Measurements from ENCODE around the gene REPIN1. TPM values are rescaled to one million over a fixed set of nuclear protein-coding genes. Genes with fewer than 3 reads are reported as not detected.
"Not testable (repeated sequence)": the region's sequence is repeated elsewhere in the genome, so short reads cannot be mapped to it uniquely, and the experiment has no call there.

REPIN1 gene
- polyA plus RNA-seq, 4 donors = 91.2 to 119 (median 93.3) TPM

- no peak for DNase-seq (ENCODE audit: low read depth in 4 of 4, low spot score in 3 of 4)
Observed at GRCh38 chr7:150374472-150374871, 5.8 kb downstream of the REPIN1 start.

GRCh38 chr7:150375662-150376521 is 7.3 kb downstream of the REPIN1 start:
- DNase-seq (ENCODE audit: low read depth in 4 of 4, low spot score in 3 of 4) = no peak

GRCh38 chr7:150376560-150376959 is 7.9 kb downstream of the REPIN1 start:
- no peak for DNase-seq (ENCODE audit: low read depth in 4 of 4, low spot score in 3 of 4)

DNA sequence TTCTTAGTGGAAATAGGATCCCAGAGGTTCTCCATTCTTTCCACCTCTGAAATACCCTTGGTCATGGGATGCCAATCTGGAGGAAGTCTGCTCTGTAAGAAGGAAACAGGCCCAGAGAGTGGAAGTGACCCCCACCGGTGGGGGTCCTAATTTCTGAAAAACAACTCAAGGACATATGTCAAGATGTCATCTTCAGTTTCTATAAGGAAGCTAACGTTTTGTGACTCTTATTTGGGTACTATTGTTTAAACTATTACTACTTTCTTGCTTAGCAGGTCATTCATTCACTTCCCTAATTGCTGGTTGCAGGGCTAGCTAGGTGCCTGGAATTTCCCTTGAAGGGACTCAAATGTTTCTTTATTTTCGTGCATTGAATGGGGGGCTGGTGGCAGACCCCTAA is 8.6 kb downstream of the REPIN1 start:
- DNase-seq (ENCODE audit: low read depth in 4 of 4, low spot score in 3 of 4) = no peak

- no peak for DNase-seq (ENCODE audit: low read depth in 4 of 4, low spot score in 3 of 4)
Observed at GRCh38 chr7:150377635-150378034, 9.0 kb downstream of the REPIN1 start.

- no peak for DNase-seq (ENCODE audit: low read depth in 4 of 4, low spot score in 3 of 4)
Observed at GRCh38 chr7:150378115-150378852, 9.7 kb downstream of the REPIN1 start.

- DNase-seq (ENCODE audit: low read depth in 4 of 4, low spot score in 3 of 4) = peak; percentile 83 to 92 (median 90)
Observed at GRCh38 chr7:150378853-150379440, 10.3 kb downstream of the REPIN1 start, which contains the start of gene ZNF775. Gene ZNF775 (plus strand): TSS chr7:150379330. CDS start chr7:150388471, 9,141 bp downstream.

DNA sequence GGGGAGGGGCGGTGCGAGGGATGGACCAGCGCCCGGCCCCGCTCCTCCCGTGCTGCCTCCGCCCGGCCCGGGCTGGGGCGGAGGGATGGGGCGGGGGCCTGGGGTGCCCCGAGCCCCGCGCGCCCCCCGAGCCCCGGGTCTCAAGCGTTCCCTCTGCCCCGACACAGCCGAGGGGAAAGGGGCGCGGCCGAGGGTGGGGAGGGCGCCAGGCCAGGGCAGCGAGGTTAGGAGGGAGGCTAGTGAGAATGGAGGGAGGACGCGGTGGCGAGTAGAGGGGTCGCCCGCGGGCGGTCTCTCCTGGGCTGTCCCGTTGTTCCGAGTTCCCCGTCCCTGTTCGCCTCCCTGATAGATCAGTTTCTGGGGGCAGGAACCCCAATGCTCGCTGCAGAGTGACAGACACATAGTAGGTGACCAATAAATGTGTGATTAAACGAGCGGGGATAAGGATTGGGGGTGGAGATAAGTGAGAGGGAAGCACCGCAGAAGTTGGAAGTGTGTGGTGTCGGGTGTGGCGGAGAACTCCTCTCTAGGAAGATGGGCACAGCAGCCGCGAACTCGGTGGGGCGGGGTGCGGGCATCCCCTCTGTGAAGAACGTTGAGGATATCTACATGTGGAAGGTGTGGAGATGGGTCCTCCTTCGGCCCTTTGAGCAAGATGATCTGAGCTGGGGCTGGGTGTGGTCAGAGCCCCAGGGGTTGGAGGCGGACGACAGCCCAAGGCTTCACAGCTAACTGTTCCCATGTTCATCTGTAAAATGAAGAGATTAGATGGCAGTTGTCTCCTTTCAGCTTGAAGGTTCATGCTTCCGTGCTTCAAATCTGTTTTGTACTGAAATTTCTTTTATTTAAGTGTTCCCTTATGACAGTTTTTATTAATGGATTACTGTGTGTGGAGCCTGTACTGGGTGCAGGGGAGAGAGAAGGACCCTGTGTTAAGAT is 11.1 kb downstream of the REPIN1 start:
- DNase-seq (ENCODE audit: low read depth in 4 of 4, low spot score in 3 of 4) = no peak

DNA sequence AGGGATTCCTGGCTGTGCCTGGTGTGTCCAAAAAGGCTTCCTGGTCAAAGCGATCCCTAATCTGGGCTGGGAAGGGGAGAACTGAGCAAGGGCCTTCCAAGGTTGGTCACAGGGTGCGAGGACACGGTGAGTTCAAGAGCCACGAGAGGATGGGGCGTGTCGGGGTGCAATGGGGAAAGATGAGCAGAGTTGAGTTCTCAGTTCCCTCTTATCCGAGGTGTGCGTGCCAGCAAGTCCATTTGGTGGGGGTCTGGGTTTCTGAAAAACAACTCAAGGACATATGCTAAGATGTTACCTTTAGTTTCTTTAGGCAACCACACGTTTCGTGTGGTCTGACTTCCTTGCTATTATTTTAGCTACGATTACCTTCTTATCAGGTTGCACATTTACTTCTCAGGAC is 11.8 kb downstream of the REPIN1 start:
- DNase-seq (ENCODE audit: low read depth in 4 of 4, low spot score in 3 of 4) = no peak

- DNase-seq (ENCODE audit: low read depth in 4 of 4, low spot score in 3 of 4) = no peak
Observed at GRCh38 chr7:150381096-150381495, 12.5 kb downstream of the REPIN1 start.

DNA sequence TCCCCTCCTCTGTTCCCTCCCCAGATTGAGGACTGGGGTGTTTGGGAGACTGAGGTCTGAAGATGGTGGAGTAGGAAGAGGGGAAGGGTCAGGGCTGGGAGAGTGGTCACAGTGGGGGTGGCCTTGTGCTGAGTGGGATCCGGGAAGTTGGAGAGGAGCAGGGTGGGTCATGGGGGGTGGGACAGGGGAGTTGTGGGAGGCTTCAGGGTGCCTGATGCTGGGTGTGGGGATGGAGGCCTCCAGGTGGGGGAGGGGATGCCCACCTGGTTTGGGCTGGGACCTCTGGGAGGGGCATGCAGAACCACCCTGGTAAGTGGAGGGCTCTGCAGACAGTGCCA is 13.1 kb downstream of the REPIN1 start:
- DNase-seq (ENCODE audit: low read depth in 4 of 4, low spot score in 3 of 4) = no peak

DNA sequence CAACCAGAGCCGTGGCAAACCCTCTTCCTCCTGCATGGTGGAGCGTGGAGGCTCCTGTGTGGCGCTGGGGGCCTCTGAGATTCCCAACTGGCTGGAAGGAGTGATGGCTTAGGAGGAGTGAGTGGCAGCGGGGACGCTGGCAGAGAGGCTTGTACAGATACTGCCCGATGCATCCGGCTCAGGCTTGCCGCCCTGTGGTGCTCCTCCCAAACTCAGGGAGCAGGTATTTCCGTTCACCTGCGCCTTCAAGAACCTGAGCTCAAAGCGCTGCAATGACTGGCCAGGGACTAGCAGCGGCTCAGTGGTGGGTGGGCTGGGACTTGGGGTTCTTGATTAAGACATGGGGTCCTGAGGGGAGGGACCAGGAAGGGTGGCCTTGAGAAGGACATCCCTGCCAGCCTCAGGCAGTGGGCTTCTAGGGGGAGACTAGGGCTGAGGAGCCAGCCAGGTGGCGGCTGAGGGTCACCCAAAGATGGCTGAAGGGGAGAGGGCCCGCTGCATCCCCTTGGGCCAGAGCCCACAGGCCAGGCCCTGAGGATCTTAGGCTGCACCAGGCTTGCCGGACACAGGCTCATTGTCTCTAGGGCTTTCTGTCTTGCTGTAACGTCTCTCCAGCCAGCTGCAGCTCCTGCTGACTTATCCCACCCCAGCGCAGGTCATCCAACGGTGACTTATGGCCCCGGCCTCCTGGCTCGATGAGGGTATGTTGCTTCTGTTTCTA is 13.7 kb downstream of the REPIN1 start:
- no peak for DNase-seq (ENCODE audit: low read depth in 4 of 4, low spot score in 3 of 4)

- DNase-seq (ENCODE audit: low read depth in 4 of 4, low spot score in 3 of 4) = no peak
Observed at GRCh38 chr7:150382844-150383225, 14.2 kb downstream of the REPIN1 start.

DNA sequence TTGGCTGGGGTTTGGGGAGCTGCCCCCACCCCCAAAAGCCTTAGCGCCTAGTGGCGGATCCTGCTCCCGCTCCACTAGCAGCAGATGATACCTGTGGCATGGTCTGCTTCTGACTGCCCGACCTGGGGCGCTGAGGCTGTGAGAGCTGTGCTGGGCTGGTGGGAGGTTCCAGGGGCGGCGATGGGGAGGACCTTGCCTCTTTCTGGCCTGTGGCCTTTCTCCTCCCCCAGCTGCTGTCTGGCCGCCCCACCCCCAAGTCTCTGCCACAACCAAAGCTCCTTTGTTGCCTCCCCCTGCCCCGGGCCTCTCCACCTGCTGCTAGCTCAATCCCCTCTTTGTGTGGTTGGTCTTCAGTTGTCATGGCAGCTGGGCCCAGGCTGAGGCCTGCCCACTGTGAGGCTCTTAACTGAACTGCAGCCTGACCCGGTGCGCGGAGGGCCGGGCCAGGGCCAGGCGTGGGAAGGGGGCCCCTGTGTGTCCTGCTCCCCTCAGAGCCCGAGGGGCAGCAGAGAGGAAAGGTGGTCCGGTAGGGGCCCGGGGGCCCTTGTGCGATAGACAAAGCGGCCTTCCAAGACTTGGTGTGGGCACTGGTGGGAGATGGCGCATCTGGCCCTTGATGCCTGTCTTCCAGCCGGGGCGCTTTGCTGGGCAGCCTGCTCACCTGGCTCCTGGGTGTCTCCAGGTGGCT is 15.2 kb downstream of the REPIN1 start:
- peak in 1 of 4 donors; percentile 70 for DNase-seq (ENCODE audit: low read depth in 4 of 4, low spot score in 3 of 4)

- DNase-seq (ENCODE audit: low read depth in 4 of 4, low spot score in 3 of 4) = no peak
Observed at GRCh38 chr7:150384406-150385301, 16.0 kb downstream of the REPIN1 start.

GRCh38 chr7:150385302-150385723 is 16.7 kb downstream of the REPIN1 start:
- DNase-seq (ENCODE audit: low read depth in 4 of 4, low spot score in 3 of 4) = no peak

GRCh38 chr7:150385884-150386283 is 17.3 kb downstream of the REPIN1 start:
- DNase-seq (ENCODE audit: low read depth in 4 of 4, low spot score in 3 of 4) = not testable (repeated sequence)

- DNase-seq (ENCODE audit: low read depth in 4 of 4, low spot score in 3 of 4) = no peak
Observed at GRCh38 chr7:150388306-150388705, 19.7 kb downstream of the REPIN1 start.

Measured in right renal pelvis (tissue), 4 donors.